T-helper 2 cell (primary cell): ENCODE results near the gene GLT8D1.

ENCODE experiments used
- DNase-seq, 5 experiments: peaks; one replicate each; pipeline versions ENCODE4 v3.0.0 to v3.0.0-alpha.2; 2012 to 2022

The GLT8D1 gene

GRCh38 chr3:52712291-52713212 lies 7.0 kb upstream of the GLT8D1 start:
- no peak for DNase-seq

GRCh38 chr3:52710512-52710911 lies 4.9 kb upstream of the GLT8D1 start:
- no peak for DNase-seq

DNA sequence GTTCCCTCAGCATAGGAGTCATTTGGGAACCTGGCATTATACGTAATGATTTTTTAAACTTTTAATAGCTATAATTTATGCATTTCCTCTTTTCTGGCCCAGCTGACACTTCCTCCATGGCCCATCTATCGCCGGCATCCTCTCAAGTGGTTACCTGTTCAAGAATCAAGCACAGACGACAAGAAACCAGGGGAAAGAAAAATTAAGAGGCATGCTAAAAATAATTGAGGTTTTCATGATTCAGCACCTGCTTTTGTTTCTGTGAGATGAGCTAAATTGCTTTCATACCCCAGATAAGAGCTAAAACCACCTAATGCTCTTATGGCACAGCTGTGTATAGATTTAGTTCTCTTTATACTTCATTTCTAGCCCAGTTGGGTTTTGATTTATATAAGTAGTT lies 2.0 kb upstream of the GLT8D1 start:
- DNase-seq, result no peak

- DNase-seq, result no peak
Measured at GRCh38 chr3:52705438-52705687, 228 bp downstream of the GLT8D1 start.

DNA sequence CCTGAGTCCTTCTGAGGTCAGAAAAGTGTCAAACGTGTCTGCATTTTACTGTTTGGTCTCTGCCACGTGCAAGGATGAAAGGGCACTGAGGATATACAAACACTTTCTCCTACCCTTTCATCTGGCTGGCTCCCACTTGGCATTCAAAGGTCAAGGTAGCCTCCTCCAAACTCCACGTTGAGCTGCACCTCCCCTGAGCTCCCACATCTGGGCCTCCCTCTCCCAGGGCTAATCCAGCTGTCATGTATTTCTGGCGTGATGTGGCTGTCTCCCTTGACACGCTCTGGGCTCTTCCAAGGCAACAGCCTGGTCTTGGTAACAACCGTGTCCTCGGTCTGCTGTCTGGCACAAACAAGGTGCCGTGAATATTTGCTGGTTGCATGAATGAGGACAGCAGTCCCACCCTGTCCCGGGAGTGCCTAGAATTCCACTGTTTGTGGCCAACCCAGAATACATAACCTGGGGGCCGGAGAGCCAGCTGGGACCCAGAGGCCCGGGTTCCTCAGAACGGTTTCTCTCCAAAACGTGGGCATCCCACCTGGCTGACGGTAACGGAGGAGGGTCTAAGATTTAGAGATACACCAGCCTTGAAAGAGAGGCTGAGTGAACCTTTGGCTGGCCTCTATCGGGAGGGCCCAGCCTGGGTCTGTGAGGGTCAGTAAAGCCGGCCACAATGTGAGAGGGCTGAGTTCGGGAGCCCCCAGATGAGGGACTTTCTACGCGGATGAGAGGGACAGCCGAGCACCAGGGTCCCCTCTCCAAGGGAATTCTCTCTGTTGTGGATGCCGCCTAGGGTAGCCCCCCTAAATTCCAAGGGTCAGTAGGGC lies 767 bp downstream of the GLT8D1 start:
- peak in 1 of 5 experiments; percentile 30 for DNase-seq

- DNase-seq, result no peak
Measured at GRCh38 chr3:52703341-52703740, 2.2 kb downstream of the GLT8D1 start.

DNA sequence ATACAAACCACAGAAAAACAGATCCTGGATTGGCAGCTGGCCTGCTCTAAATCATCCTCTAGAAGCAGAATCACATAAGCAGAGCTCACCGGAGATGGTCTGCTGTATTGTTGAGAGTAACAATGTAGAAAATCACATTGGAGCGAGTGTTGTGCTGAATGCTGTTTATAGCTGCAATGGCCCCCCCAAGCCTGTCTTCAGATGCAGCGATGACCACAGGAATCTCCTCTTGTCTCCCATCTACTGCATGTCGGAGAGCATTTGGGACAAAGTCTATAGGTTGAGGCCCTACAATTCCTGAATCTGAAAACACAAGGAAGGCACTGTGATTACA lies 8.0 kb downstream of the GLT8D1 start:
- no peak for DNase-seq

DNA sequence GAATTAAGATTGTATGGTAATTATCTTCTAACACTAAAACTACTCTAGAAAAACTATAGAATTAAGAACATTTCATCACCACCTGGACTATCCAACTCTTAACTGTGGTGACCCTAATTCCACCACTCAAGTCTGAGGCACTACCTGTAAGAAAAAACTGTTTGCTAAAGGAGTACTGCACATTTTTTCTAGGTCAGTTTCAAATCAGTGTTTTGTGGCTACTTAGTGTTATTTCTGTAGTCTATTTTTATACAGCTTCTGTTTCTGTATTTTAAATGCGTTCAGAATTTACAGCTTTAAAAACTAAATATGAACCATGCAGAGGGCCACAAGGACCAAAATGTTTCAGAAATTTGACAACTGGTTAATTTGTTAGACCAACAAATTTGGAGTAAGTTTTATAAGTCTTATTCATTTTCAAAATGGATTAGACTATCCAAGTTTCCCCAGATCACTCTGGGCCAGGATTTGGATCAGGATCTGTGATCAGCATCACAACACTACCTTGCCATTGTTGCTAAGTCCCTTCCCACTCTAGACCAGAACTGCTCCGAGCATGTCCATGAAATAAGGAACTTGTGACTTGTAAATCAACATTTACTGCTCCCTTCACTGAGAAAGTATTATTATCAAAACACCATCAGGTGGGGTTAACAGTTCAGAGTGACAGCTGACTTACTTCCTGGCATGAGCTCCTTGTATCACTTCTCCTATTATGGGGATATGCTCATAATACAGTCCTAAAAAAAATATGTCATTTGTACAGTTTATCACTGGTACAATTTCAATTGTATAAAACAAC lies 8.6 kb downstream of the GLT8D1 start:
- DNase-seq, result no peak

DNA sequence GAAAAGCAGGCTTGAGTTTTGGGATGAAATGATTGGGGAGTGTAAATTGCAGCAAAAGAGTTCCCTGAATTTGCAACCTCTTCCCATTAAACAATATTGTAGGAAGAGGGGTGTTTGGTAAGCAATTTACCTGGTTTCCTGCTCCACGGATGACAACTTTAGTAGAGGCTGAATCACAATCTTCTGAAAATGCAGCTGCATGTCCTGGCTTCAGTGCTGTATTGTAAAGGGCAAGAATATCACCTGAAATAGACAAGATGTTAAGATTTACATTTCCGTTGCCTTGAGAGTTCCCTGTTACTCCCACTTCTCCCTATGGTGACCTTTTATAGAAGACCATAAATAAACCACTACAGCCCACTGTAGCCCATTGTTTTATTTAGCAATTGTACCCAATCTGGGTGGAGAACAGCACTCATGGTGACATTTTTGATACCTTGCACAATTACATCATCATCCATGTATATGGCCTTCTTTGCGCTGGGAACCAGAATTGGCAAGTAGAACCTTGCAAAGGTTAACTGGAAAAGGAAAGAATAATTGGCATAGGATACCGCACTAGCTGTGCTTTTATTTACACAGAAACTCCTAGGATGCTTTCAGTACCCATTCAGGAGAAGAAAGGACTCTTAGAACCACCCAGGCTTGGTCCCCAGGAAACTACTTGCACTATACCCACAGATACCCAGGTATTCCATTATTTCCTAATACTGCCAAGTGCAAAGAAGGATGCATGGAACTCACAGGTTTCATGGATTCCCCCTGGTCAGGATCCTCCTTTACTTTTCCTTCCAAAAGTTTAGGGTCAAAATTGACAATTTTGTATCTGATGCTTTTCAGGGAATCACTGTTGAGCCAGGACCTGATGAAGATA lies 9.6 kb downstream of the GLT8D1 start:
- no peak for DNase-seq

DNA sequence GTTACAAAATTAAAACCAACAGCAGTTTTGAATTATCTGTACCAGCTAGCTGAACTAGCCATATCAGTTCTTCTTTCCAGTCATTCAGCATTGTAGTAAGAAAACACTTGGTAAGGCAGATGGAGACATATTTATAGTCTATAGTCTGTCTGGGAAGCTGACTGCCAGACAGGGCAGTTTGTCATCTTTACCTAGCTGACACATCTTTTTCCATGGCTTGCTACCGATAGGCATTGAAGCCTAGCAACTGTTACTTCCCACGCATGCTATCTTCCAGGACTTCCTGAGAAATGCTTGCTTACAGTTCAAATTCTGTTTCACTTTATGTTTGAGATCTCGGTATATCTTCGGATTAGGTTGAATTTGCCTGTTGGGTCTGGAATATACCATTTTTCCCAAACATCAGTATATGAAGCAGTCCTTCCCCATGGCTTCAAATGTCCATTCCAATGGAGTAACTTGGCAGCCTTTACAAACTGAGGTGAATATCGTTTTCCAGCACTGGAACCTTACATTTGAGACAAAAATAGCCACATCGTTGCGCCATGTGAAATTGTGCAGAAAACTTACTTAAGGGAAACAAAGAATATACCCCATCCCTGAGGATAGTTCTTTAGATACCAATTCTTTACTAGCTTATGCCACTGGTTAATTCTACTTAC lies 10.9 kb downstream of the GLT8D1 start:
- no peak for DNase-seq

- no peak for DNase-seq
Measured at GRCh38 chr3:52693071-52693470, 12.5 kb downstream of the GLT8D1 start.

GRCh38 chr3:52690560-52690959 lies 15.0 kb downstream of the GLT8D1 start:
- DNase-seq, result no peak

GRCh38 chr3:52689151-52689550 lies 16.4 kb downstream of the GLT8D1 start:
- DNase-seq, result no peak

GRCh38 chr3:52688266-52688665 lies 17.3 kb downstream of the GLT8D1 start:
- no peak for DNase-seq

GRCh38 chr3:52685709-52686691 lies 19.6 kb downstream of the GLT8D1 start, which contains the start of the genes GNL3 and PBRM1:
GNL3 (plus strand) TSS chr3:52686032; CDS start chr3:52686093, 61 bp downstream.
PBRM1 (minus strand) TSS chr3:52685913.
- DNase-seq, result peak; percentile 86 to 98 (median 91)

DNA sequence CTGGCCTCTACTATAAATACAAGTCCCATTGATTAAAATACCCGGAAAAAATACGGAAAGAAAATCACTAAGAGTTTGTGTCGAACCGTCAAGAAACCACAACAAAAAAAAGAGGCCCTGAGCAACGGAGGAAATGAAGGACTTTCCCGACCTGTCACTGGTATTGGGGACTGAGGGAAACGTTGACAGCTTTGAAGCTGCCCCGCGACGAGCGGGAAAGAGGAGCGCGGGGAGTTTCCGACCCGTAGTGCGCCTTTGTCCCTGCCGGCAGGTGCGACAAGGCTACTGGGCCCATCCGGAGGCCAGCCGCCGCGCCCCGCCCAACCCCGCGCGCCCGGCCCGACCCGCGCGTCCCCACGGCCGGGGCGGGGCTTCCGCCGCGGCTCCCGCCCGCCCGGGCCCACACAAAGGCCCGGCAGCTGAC lies 20.3 kb downstream of the GLT8D1 start:
- peak; percentile 61 to 86 (median 75) for DNase-seq

DNA sequence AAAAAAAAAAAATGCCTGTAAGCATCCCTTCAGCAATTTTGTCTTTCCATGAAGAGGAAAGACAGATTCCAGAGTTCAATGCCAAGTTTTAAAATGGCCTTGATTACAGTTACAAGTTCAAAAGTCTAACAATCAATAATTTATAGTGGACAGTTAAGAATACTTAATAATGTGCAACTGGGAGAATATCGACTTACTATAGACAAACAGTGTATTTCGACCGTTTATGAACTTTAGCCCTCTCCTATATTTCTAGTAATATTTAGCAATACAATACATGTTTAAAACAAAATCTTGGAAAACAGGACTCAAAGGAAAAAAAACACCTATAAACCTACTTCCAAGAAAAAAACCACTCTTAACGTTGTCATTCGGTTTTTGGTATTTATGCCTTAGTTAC lies 21.4 kb downstream of the GLT8D1 start:
- DNase-seq, result no peak

- DNase-seq, result no peak
Measured at GRCh38 chr3:52683611-52684010, 22.0 kb downstream of the GLT8D1 start.

DNA sequence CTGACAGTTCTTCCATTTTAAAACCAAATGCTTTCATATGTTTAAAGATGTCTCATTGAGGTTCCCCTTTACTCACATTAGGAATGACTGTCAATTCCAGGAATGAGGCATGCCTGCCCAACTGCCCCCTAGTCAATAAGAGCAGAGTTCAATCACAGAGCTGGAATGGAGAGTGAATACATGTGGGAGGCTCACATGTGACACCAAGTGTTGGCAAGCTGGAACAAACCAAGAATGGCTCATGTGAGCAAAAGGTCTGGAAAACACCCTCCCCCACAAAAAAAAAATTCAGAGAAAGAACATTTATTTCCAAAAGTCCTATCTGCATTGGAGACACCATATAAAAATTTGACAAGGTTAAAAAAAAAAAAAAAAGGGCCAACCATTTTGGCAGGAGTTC lies 23.6 kb downstream of the GLT8D1 start:
- peak in 2 of 5 experiments; percentile 14 to 22 for DNase-seq

DNA sequence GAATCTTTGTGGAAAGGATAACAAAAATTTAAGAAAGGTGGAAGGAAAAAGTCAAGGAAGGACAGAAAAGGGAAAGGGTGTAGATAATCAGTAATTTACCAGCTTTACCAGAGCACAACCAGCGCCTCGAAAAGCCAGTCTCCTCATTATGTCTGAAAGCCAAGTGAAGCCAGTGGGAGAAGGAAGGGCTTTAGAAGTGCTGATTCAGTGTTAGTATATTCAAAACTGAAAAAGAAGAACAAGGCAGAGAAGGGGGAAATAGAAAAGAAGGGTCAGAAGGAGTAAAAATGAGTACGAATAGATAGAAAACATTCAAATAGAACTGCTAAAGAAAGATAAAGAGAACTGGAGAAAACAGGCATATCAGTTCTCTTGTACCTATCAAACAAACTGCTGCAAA lies 24.0 kb downstream of the GLT8D1 start:
- no peak for DNase-seq
